Measurements from ENCODE around the gene RXYLT1. TPM values are rescaled to one million over a fixed set of nuclear protein-coding genes. Genes with fewer than 3 reads are reported as not detected.
A peak's percentile ranks its signal among the peaks of the same experiment; 100 is the strongest.

Gene RXYLT1
- total and polyA plus RNA-seq, 2 experiments from 2014 or later = 17.1 to 22.9 TPM

DNA sequence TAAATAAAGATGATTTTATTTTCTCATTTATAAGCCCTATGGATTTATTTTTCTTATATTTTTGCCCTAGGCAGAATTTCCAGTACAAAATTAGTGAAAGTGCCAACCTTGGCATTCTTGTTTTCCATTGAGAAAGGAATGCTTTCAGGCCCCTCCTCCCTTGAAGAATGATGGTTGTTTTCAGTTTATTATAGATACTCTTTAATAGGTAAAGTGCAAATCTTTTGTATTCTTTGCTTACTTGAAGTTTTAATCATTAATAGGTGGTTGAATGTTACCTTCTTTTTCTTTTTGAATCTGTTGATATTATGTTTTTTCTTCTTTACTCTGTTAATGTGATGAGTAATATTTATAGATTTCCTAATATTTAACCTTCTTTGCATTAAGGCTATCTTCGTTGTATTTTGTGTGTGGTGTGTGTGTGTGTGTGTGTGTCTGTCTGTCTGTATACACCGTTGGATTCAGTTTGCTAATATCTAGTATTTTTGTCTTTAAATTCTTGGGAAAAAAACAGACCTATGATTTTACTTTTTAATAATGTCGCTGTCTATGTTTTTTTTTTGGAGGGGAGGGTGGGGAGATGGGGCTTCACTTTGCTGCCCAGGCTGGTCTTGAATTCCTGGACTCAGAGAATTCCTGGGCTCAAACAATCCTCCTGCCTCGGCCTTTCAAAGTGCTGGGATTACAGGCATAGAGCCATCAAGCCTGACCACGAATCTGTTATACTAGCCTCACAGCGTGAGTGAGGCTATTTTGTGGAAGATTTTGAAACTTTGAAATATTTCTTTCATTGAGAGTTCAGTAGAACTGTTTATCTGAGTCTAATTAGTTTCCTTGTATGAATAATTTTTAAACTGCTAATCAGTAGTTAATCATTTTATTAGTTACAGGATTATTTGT lies 78.3 kb downstream of the RXYLT1 start:
- H3K27me3 ChIP-seq = no peaks in the 10 kb centered on the region
- WGBS (ENCODE audit: low lambda C conversion rate, missing lambda C conversion rate) = 65% methylated on average over 6 of the region's 6 CpGs
- H3K9me3 ChIP-seq (ENCODE audit: low read depth) = no peaks in the 10 kb centered on the region
- no peak overlapping the region for H3K27ac ChIP-seq
- H2AFZ ChIP-seq = no peak overlapping the region
- H3K79me2 ChIP-seq = peaks cover 85% of the 10 kb centered on the region
- H3K4me1 ChIP-seq (ENCODE audit: insufficient read depth) = peaks cover 14% of the 10 kb centered on the region
- peak overlapping the region; percentile 14 for H3K4me2 ChIP-seq
- TF ChIP-seq EZH2phosphoT487 (IDR thresholded peaks at IDR 0.05; ENCODE audit: low read depth, severe bottlenecking, unreplicated experiment) (no peak), CTCF (IDR thresholded peaks at IDR 0.05; ENCODE audit: poor library complexity) (no peak), EZH2 (IDR thresholded peaks at IDR 0.05; ENCODE audit: borderline replicate concordance) (no peak)
- no peaks in the 10 kb centered on the region for H3K9me2 ChIP-seq (replicated peaks; ENCODE audit: insufficient read depth)
- DNase-seq (ENCODE audit: low spot score) = no peak
- H3K36me3 ChIP-seq (replicated peaks; ENCODE audit: insufficient read depth, low read depth) = no peaks in the 10 kb centered on the region
- no peaks in the 10 kb centered on the region for H4K20me1 ChIP-seq (ENCODE audit: insufficient read depth, poor library complexity, severe bottlenecking)
- H3K4me3 ChIP-seq = no peak overlapping the region

Small RNAs within 50 kb of the gene (small RNA-seq; reads per million reads assigned to genes)
- gene AC084357.1 = not detected

Other genes starting within 250 kb of the RXYLT1 start
- gene DPY19L2, start 111.4 kb upstream of the RXYLT1 start, total RNA-seq = 11.0 and 11.6 TPM in 2 replicates
- gene DPY19L2, start 111.4 kb upstream of the RXYLT1 start, polyA plus RNA-seq = 4.9 and 5.0 TPM in 2 replicates
- 10.8 and 18.9 TPM in 2 replicates for gene SRGAP1, start 64.8 kb downstream of the RXYLT1 start, total RNA-seq
- 9.2 and 12.3 TPM in 2 replicates for gene SRGAP1, start 64.8 kb downstream of the RXYLT1 start, polyA plus RNA-seq

All from hepatocyte (in vitro differentiated cells).